COLO668 (cell line): ENCODE results near the gene CACNG1.

Experiments used
- DNase-seq: peaks from one replicate; lab custom pipeline; 2025; ENCODE audit not compliant: unreplicated experiment; lab: John Stamatoyannopoulos, UW

Gene CACNG1

GRCh38 chr17:67044016-67044772 is at the start of gene CACNG1:
Gene CACNG1 (plus strand): TSS chr17:67044554. CDS start chr17:67044661, 107 bp downstream.
- no peak for DNase-seq

- no peak for DNase-seq
Measured at GRCh38 chr17:66994930-66995535, 49.3 kb upstream of the CACNG1 start.

- no peak for DNase-seq
Measured at GRCh38 chr17:66995944-66996343, 48.4 kb upstream of the CACNG1 start.

- DNase-seq: no peak
Measured at GRCh38 chr17:66996926-66997325, 47.4 kb upstream of the CACNG1 start.

GRCh38 chr17:67003231-67003630 is 41.1 kb upstream of the CACNG1 start:
- DNase-seq: no peak

GRCh38 chr17:67004181-67004580 is 40.2 kb upstream of the CACNG1 start:
- DNase-seq: no peak

GRCh38 chr17:67007266-67007665 is 37.1 kb upstream of the CACNG1 start:
- no peak for DNase-seq

GRCh38 chr17:67008101-67008500 is 36.3 kb upstream of the CACNG1 start:
- no peak for DNase-seq

GRCh38 chr17:67011527-67012175 is 32.7 kb upstream of the CACNG1 start:
- no peak for DNase-seq

GRCh38 chr17:67013891-67014290 is 30.5 kb upstream of the CACNG1 start:
- DNase-seq: no peak

GRCh38 chr17:67015001-67015400 is 29.4 kb upstream of the CACNG1 start:
- DNase-seq: no peak

GRCh38 chr17:67016039-67016762 is 28.2 kb upstream of the CACNG1 start:
- DNase-seq: no peak

- no peak for DNase-seq
Measured at GRCh38 chr17:67017910-67018309, 26.4 kb upstream of the CACNG1 start.

- peak; percentile 46 for DNase-seq
Measured at GRCh38 chr17:67018471-67019434, 25.6 kb upstream of the CACNG1 start.

GRCh38 chr17:67019809-67020208 is 24.5 kb upstream of the CACNG1 start:
- no peak for DNase-seq

- no peak for DNase-seq
Measured at GRCh38 chr17:67020293-67020766, 24.0 kb upstream of the CACNG1 start.

- DNase-seq: no peak
Measured at GRCh38 chr17:67021196-67021595, 23.2 kb upstream of the CACNG1 start.

GRCh38 chr17:67021743-67022450 is 22.5 kb upstream of the CACNG1 start:
- no peak for DNase-seq

GRCh38 chr17:67022451-67022810 is 21.9 kb upstream of the CACNG1 start:
- no peak for DNase-seq

GRCh38 chr17:67024736-67025135 is 19.6 kb upstream of the CACNG1 start:
- no peak for DNase-seq
